ENCODE measurements around the gene PSMB11. TPM values are rescaled to one million over a fixed set of nuclear protein-coding genes. Genes with fewer than 3 reads are reported as not detected.
"Not testable (repeated sequence)": the region's sequence is repeated elsewhere in the genome, so short reads cannot be mapped to it uniquely, and the experiment has no call there.

PSMB11 gene
- total RNA-seq, 1 donor from 2014 or later, result under 0.01 TPM

DNA sequence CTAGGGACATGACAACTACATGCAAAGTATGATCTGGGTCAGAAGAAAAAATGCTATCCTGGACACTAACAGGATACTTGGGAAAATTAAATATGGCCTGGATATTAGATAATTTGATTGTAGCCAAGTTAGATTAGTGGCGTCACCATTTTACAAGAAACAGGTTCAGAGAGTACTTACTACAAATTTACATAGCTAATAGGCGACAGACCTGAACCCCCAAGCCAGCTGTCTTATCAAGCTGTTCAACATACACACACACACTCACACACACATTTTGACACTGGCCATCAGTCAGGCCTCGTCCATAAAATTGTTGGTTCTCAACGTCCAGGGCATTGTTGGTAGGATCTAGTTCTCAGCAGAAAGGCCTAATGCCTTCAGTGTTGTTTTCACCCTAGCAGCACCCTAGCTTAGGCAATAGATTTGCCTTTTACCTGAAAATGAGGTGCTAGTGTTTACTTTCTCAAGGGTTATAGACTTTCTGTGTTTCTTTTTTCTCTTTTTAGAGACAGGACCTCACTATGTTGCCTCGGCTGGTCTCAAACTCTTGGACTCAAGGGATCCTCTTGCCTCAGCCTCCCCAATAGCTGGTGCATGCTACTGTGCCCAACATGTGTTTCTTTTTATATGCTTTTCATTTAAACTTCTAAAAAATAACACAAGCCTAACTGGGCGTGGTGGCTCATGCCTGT lies 28.8 kb upstream of the PSMB11 start:
- DNase-seq (ENCODE audit: low spot score in 2 of 2) (no peak), FAIRE-seq (no peak)

DNA sequence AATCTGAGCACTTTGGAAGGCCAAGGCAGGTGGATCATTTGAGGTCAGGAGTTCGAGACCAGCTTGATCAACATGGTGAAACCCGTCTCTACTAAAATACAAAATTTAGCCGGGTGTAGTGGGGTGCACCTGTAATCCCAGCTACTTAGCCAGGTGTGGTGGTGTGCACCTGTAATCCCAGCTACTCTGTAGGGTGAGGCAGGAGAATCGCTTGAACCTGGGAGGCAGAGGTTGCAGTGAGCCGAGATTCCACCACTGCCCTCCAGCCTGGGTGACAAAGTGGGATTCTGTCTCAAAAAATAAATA lies 28.3 kb upstream of the PSMB11 start:
- FAIRE-seq; DNase-seq (ENCODE audit: low spot score in 2 of 2): not testable (repeated sequence)

DNA sequence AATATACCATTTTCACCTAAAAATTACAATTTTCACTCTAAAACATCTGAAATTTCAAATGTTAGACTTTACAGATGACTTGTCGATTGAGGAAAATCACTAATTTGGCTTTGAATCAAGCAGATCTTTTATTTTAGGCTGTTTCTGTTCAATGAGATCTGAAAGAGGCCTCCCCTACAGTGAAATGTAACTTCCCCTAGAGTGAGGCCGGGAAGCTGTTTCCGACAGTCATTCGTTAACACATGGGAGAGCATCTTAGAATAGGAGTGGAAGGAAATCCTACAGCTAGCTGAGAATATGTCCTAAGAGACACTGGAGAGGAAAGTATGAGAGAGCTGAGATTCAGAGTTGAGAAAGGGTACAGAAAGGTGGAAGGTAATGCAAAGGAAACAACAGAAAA lies 26.4 kb upstream of the PSMB11 start:
- FAIRE-seq (no peak), DNase-seq (ENCODE audit: low spot score in 2 of 2) (no peak)

DNA sequence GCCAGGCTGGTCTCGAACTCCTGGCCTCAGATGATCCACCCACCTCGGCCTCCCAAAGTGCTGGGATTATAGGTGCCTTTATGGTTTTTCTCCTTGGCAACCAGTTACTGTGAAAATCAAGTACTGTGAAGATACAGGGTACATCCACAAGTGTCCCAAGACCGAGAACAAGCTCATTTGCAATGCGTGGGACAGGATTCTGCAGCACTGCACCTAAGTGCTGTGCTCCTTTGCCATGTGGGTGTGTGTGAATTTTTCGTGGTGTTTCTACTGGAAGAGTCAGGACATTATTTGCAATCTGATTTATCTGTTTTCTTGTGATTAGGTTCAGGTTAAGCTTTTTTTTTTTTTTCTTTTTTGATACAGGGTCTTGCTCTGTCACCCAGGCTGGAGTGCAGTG lies 24.9 kb upstream of the PSMB11 start:
- no peak for FAIRE-seq

DNA sequence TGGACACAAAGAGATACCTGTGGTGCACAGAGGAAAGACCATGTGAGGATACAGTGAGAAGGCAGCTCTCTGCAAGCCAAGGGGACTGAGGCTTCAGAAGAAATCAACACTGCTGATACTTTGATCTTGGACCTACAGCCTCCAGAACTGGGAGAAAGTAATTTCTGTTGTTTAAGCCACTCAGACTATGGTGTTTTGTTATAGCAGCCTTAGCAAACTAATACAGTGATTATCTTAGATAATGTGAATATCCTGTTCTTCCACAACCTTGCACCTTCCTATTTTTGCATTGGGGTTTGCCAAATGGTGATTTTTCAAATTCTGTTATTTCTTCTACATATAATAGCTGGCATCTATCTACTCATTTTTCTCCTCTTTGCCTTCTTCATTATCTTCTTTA lies 23.9 kb upstream of the PSMB11 start:
- DNase-seq (ENCODE audit: low spot score in 2 of 2) (no peak), FAIRE-seq (no peak)

More for the DNA sequence above, 24.9 kb upstream of the PSMB11 start:
- DNase-seq (ENCODE audit: low spot score in 2 of 2), result no peak

DNA sequence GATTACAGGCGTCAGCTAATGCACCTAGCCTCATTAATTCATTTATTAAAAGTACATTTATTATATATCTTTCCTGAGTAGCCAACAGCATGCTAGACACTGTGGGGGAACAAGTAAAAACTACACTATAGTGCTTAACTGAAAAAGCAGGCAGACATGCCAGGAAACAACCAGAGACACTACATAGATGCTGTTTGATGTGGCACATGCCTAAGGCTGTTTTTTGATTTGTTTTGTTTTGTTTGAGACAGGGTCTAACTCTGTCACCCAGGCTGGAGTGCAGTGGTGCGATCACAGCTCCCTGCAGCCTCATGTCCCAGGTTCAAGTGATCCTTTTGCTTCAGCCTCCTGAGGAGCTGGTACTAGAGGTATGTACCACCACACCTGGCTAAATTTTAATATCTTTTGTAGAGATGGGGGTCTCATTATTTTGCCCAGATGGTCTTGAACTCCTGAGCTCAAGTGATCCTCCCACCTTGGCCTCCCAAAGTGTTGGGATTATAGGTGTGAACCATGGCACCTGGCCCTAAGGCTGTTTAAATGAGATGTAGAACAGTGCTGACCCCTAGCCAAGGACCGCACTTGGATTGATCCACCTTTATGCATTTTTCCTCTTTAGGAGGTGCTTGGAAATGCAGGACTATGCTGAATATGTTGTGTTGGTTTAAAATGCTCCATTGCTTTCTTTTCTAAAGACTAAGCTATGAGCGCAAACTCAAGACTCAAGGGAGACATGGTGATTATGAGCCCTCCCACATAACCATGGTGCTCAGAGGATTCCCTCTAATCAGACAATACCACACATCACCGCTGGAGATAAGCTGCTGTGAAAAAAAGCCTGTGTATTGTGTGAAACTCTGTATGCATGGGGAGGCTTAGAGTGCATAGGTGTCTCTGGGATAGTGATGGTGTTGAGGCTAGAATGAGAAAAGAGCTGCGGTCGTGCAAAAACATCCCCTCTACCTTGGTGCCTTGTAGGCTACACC lies 21.6 kb upstream of the PSMB11 start:
- no peak for FAIRE-seq
- no peak for DNase-seq (ENCODE audit: low spot score in 2 of 2)

DNA sequence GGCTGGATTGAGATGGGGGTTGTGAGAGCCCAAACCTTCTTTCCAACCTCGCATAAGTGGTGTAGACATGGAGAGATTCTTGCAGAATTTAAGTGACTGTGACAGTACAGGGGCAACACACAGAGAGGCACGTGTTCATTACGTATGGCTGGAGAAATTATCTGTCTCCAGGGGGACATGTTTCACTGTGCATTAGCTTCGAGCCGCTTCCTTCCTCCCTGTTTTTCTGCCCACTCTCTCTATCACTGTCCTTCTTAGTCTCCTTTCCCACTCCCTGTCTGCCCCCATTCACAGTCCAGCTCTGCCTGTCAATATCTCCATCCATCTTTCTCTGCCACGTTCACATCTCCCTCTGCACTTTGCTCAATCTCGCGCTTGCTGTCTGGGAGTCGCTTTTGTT lies 20.6 kb upstream of the PSMB11 start:
- DNase-seq (ENCODE audit: low spot score in 2 of 2), result no peak
- no peak for FAIRE-seq

DNA sequence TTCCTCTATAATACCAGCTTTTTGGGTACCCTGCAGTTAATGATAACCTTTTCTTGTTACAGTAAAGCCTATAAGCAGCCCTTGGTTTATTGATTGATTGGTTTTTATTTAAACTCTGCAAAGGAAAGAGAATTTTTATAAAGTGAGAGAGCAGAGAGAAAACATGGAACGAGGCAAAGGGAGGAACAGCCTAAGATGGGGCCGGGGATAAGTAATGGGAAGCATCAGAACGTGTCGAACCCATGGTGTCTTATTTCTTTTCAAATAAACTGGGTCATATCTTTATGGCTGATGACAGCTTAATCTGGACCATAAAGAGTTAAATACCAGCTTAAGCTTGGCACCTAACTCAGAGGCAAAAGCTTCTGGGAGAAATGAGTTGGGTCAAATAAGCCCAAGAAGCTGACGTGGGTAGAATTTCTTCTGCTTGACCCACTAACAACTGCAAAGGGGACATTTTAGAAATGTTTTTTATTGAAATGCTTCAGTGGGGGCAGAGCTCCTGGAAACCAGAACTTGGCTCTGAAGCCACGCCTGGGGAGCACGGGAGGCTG lies 20.0 kb upstream of the PSMB11 start:
- DNase-seq (ENCODE audit: low spot score in 2 of 2), result no peak
- no peak for FAIRE-seq

DNA sequence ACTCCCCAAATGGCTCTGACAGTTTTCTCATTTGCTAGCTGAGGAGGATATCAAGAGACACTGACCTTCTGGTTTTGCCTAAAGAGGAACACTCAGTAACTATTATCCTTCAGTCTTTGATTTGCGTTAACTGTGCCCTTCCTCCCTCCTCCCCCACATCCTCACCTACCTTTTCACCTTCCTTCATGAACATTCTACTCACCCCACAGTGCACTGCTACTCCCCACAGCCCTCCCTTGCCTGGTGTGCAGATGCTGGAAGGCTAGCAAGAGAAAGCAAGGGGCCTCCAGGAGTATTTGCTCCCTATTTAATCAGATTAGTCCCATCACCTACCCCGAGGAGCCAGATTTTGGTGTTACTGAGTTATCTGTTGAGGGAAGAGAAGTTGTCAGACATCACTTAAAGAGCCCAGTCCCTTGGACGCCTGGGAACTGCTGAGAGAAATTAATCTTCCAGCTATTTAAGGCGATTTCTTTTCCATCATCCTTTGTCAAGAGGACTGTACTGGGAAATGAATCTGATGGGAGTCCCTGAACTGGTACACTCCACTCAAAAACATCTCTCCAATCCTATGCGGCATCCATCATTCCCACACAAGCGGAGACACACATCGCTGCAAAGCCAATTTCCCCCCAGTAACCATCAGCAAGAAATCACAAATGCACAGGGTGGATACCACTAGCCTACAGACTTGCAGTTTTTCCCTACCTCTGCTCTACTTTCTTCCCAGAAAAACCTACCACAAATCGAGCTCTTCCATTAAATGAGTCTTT lies 18.8 kb upstream of the PSMB11 start:
- no peak for FAIRE-seq
- no peak for DNase-seq (ENCODE audit: low spot score in 2 of 2)

DNA sequence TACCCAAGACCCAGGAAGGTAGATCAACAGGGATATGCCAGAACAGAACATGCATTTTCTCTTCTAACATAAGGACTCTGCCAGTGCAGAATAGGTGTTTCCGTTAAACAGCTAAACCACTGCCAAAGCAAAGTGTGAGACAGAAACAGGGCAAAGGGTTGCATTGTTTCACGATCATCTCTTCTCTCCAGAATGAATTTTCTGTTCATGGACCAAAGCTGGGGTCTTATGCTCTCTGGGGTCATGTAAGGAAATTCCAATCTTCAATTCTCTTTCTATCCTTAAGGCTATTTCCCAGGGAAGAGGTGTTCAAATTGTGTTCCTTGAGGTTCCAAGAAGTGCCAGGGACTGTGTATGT lies 18.2 kb upstream of the PSMB11 start:
- DNase-seq (ENCODE audit: low spot score in 2 of 2) (no peak), FAIRE-seq (no peak)

DNA sequence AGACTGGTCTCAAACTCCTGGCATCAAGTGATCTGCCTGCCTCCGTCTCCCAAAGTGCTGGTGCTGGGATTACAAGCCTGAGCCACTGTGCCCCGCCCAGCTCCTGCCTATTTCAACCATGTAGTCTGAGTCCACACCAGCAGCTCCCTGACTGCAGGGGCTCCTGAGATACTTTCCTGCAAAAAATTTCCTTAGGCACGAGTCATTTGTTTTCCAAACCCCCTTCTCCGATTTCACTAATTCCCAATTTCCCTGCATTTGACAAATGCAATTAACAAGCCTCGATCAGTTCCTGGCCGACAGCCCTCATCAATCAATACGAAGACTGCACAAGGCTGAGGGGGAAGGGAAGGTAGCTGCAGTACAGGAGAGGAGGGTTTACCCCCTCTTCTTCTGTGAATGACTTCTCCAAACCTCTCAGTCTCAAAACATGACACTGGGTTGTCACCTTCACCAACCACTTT lies 17.4 kb upstream of the PSMB11 start:
- DNase-seq (ENCODE audit: low spot score in 2 of 2), result no peak
- FAIRE-seq, result no peak

DNA sequence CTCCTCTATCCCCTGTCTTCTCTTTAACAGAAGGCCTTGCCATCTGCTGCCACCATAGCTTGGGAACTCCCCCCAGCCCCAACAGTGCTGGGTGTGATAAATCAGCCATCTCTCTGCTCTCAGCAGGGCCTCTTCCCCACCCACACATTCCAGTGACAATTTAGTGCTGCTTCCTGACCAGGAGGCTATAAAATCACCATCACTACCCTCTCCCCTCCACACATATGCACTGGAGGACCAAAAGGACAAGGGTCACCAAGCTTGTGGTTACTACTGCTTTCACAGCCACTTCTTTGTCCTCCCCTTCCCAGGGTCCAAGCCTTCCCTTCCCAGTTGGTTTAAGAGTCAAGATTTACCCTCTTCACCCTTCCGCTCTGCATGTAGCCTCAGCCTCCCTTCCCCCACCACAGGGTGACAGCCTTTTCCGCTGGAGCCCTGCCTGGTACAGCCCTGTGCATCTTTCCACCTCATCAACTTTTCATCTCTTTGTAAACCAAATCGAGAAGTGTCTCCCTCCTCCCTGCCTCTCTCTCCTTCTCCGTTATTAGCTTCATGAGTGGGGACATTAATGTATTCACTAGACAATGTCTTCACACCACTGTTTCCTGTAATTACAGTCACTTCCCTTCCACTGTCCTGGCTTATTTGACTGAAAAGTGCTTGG lies 16.7 kb upstream of the PSMB11 start:
- FAIRE-seq (no peak), DNase-seq (ENCODE audit: low spot score in 2 of 2) (no peak)

DNA sequence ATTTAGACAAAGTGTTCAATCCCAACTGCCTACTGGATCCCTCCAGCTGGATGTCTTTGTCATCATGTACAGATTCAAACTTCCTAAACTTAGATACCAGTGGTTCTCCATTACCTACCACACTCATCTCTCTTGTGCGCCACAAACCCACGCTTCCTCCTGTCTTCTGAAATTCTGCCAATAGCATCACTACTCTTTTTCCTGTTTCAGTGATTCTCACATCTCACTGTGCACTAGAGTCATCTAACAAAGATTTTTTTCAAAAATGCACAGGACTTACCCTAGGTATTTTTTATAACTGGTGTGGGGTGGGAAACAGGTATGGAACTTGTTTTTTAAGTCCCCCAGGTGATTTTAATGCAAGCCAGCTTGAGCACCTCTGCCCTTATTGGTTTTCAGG lies 13.2 kb upstream of the PSMB11 start:
- DNase-seq (ENCODE audit: low spot score in 2 of 2), result no peak
- no peak for FAIRE-seq

DNA sequence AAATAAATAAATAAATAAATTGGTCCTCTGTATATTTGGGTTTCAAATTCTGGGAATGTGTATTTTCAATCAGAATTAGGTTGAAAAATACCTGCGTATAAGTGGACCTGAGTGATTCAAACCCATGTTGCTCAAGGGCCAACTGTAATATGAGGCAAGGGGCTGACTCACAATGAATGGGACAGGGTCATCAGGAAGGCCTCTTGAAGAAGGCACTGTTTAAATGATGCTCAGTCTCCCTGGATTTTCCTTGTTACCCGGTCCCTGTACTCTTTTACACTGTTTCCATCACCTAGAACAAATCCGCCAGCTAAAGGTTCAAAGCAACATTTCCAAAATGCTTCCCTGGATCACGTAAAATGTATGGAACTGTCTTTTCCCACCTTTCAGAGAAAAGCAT lies 11.1 kb upstream of the PSMB11 start:
- FAIRE-seq (no peak), DNase-seq (ENCODE audit: low spot score in 2 of 2) (no peak)

DNA sequence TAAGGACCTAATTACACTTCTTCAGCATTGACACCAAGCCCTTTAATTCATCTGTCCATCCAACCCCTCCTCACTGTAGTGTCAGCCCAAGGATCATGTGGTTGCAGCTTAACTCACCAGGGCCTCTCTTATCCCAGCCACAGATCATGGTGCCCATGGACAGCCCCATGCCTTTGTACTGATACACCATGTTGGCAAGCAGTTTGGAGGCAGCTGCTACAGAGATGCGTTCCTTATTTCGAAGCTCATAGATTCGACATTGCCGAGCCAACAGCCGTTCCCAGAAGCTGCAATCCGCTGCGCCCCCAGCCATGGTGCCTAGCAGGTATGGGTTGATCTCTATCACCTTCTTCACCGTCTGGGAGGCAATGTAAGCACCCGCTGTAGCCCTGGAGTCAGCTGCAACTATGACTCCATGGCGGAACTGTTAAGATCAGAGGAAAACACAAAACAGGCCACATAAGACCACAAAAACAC lies 8.7 kb upstream of the PSMB11 start:
- FAIRE-seq, result no peak
- no peak for DNase-seq (ENCODE audit: low spot score in 2 of 2)

DNA sequence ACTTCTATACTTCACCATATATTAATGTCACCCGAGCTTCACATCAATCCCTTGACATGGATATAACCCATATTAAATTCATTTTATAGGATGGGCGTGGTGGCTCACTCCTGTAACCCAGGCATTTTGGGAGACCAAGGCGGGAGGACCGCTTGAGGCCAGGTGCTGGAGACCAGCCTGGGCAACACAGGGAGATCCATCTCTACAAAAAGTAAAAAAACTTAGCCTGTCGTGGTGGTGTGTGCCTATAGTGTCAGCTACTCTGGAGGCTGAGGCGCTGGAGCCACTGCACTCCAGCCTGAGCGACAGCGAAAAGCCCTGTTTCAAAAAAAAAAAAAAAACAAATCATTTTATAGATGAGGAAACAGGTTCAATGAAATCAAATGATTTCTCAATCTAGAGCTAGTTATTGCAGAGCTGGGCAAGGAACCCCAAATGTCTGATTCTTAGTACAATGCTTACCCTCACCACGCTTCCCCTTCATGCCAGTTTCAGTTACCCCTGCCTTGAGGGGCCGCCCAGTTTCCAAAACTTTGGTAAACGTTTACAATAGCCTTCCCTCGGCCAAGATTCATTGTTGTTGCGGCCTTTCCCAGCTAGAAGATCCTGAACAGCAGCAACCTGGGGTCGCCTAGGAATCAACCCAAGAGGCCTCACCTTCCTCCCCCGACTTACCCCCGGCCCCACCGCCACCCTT lies 8.1 kb upstream of the PSMB11 start:
- FAIRE-seq, result no peak

DNA sequence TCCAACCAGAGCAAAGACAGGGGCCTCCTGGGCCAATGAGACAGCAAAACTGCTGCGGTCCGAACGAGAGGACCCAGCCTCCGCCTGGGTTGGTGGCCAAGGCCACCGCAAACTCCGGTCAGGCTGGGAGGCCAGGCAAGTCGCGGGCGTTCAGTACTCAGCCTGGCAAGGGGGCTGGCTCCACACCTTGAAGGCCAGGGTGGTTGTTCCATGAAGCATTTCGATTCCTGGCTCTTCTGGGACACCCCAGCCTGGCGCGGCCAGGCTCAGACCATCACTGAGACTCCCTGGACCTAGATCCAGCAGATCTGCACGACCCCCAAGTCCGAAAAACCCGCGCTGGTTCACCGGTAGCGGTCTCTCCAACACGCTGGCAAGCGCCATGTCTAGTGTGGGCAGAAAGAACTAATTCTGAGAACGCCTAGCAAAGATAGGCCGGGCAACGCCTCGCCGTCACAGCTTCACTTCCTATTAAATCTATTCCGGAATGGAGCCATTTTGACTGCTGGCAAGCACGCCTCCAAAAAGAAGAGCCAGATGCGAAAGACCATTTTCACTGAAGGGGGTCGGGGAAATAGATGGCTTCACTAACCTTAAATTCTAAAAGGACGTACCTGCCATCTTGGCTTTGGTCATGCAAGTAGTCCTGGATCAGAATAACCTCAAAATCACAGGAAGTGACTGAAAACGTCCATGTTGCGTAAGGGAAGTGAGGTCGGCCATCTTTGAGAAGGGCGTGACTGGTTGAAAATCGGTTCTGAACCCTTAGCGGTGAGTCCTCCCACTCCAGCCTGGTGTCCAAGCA lies 7.3 kb upstream of the PSMB11 start, which contains the start of gene PSMB5:
Gene PSMB5, minus strand, starts transcription at position 403 of the 805 bp plus-strand sequence. Its CDS starts 19 bp downstream, at position 384.
- DNase-seq (ENCODE audit: low spot score in 2 of 2) (peak; percentile 76 to 84), FAIRE-seq (no peak)

More for the DNA sequence above, 8.1 kb upstream of the PSMB11 start:
- DNase-seq (ENCODE audit: low spot score in 2 of 2), result no peak

DNA sequence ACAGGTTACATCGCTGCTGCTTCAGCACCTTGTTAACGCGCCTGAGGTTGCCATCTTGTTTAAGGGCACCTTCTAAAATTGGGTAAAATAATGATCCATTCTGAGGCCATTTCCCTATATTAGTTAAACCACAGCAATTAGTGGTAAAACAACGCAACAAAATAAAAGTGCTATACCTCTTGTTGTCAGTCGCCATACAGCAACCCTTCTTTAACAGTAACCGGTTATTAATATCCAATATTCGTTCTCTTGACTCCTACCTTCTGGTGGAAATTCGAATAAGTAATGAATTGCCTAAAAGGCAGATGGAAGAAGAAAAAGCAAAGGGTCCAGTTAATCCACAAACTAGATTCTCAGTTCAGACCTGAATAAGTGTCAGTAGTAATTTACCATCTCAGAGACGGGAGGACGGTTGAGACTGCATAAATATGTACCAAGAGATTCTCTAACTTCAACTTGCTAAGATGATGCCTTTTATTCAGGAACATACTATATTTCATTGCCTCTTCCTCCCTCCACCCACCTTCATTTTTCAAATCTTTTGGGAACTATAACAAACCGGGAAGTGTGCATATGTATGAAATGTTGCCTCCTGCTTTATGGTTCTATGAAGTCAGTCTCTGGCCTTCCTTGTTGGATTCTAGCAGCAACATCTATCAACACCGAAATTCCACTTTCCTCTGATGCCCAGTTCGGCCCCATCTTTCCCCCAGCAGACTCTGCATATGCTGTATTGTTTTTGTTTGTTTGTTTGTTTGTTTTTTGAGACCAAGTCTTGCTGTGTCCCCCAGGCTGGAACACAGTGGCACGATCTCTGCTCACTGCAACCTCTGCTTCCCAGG lies 6.5 kb upstream of the PSMB11 start:
- FAIRE-seq, result no peak

More for the DNA sequence above, 6.5 kb upstream of the PSMB11 start:
- DNase-seq (ENCODE audit: low spot score in 2 of 2), result no peak
